Measurements from ENCODE around the gene ADAMTS7.

GRCh38 chr15:78775472-78775871 is 35.8 kb downstream of the ADAMTS7 start:
- no peak for TF ChIP-seq POLR2A (IDR thresholded peaks at IDR 0.05; ENCODE audit: low read depth, low read length)
- TF ChIP-seq POU2F2 (IDR thresholded peaks at IDR 0.05; ENCODE audit: low read depth, low read length) = no peak
